Measurements from ENCODE around the gene PROX1.

The PROX1 gene

DNA sequence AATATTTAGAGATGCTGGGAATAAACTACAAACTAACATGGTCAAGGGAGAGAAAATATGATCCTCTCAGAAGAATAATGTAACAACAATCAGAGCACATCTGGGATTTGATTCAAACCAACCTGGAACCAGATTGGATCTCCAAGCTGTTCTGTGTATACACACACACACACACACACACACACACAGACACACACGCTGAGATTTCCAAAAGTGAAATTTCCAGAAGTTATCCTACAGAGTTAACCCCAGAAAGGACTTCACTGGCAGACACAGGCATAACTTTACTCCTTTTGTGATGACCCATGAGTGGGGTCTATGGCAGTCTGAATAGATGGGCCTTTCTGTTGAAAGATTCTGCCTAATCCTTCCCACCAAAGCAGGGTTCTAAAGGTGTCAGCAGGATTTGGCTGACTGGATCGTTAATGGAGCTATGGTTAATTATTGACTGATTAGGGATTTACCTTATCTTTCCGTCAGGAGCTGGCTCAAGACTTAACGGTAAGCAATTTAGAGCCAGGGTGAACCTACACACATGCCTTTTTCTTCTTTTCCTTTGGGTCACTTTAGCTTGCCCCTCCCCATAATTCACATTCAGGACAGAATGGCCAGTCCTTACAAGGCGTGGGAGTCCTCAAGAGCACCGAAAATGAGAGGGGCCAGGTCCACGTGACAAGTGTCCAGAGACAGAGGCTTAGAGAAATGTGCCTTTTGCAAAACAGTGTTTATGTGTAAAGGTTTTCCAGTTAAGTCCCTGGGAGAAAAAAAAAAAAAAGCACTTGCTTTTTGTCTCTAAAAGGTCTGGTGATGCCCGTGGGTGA, 10.9 kb upstream of the PROX1 start:
- Histone ChIP-seq H3K4me3 (ENCODE audit: low read length) (no peak overlapping the region), H3K27ac (ENCODE audit: low read length) (no peak overlapping the region), H3K9me3 (ENCODE audit: insufficient read depth, low read length) (no peaks in the 10 kb centered on the region), H3K4me2 (ENCODE audit: low read length) (no peak overlapping the region), H4K20me1 (ENCODE audit: insufficient read depth, low read length) (no peaks in the 10 kb centered on the region), H3K9ac (ENCODE audit: low read length) (no peak overlapping the region), H3K4me1 (ENCODE audit: low read length) (no peaks in the 10 kb centered on the region), H2AFZ (ENCODE audit: low read depth, low read length) (no peak overlapping the region), H3K79me2 (ENCODE audit: low read length) (no peaks in the 10 kb centered on the region), H3K36me3 (replicated peaks; ENCODE audit: low read depth, low read length) (no peaks in the 10 kb centered on the region), H3K27me3 (ENCODE audit: low read depth, low read length) (no peaks in the 10 kb centered on the region; the same call in 1 of the 2 replicates)
- TF ChIP-seq, protein P1, sequence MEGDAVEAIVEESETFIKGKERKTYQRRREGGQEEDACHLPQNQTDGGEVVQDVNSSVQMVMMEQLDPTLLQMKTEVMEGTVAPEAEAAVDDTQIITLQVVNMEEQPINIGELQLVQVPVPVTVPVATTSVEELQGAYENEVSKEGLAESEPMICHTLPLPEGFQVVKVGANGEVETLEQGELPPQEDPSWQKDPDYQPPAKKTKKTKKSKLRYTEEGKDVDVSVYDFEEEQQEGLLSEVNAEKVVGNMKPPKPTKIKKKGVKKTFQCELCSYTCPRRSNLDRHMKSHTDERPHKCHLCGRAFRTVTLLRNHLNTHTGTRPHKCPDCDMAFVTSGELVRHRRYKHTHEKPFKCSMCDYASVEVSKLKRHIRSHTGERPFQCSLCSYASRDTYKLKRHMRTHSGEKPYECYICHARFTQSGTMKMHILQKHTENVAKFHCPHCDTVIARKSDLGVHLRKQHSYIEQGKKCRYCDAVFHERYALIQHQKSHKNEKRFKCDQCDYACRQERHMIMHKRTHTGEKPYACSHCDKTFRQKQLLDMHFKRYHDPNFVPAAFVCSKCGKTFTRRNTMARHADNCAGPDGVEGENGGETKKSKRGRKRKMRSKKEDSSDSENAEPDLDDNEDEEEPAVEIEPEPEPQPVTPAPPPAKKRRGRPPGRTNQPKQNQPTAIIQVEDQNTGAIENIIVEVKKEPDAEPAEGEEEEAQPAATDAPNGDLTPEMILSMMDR (IDR thresholded peaks at IDR 0.05; ENCODE audit: low read depth, low read length): no peak
- TF ChIP-seq EZH2phosphoT487 (IDR thresholded peaks at IDR 0.05; ENCODE audit: low read depth): no peak

DNA sequence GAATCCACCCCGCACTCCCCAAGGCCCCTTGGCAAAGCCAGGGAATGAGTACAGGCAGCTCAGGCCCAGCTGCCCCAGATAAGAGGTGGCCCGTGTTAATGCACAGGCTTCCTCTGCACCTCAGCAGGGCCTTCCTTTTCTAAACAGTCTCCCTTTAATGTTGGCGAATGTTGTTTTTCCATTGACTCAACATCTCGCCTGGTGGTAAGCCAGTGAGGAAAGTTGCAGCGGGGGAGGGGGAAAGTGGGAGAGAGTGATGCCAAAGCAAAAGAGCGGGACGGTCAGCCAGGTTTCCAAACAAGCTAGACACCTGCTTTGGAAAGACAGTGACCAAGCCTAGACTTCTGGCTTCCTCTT, 10.3 kb upstream of the PROX1 start:
- no peaks in the 10 kb centered on the region for H4K20me1 ChIP-seq (ENCODE audit: insufficient read depth, low read length)
- no peaks in the 10 kb centered on the region for H3K36me3 ChIP-seq (replicated peaks; ENCODE audit: low read depth, low read length)
- H3K27me3 ChIP-seq (ENCODE audit: low read depth, low read length): no peaks in the 10 kb centered on the region; the same call in 1 of the 2 replicates
- no peak overlapping the region for H2AFZ ChIP-seq (ENCODE audit: low read depth, low read length)
- no peak overlapping the region for H3K9ac ChIP-seq (ENCODE audit: low read length)
- TF ChIP-seq, protein P1 (IDR thresholded peaks at IDR 0.05; ENCODE audit: low read depth, low read length): no peak
- no peak for TF ChIP-seq EZH2phosphoT487 (IDR thresholded peaks at IDR 0.05; ENCODE audit: low read depth)
- no peaks in the 10 kb centered on the region for H3K4me1 ChIP-seq (ENCODE audit: low read length)
- no peaks in the 10 kb centered on the region for H3K9me3 ChIP-seq (ENCODE audit: insufficient read depth, low read length)
- no peak overlapping the region for H3K4me3 ChIP-seq (ENCODE audit: low read length)
- H3K27ac ChIP-seq (ENCODE audit: low read length): no peak overlapping the region
- no peaks in the 10 kb centered on the region for H3K79me2 ChIP-seq (ENCODE audit: low read length)
- no peak overlapping the region for H3K4me2 ChIP-seq (ENCODE audit: low read length)

DNA sequence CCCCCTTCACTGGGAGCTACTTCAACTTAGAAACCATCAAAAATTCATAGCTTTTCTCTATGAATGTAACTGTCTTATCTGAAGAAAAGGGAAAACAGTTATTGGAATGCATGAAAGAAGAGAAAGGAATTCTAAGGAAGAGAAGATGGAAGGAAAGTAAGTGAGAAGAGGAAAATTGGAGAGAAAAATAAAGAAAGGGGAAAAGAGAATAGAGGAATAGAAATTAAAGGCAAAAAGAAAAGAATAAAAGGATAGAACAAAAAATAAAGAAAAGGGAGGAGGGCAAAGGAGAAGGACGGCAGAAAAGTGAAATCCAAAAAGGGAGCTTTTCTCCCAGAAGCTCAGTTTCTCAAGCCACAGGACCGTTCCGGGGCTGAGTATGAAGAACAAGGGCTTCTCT, 9.9 kb upstream of the PROX1 start:
- no peak overlapping the region for H3K4me3 ChIP-seq (ENCODE audit: low read length)
- no peak overlapping the region for H3K4me2 ChIP-seq (ENCODE audit: low read length)
- no peak overlapping the region for H3K9ac ChIP-seq (ENCODE audit: low read length)
- no peaks in the 10 kb centered on the region for H4K20me1 ChIP-seq (ENCODE audit: insufficient read depth, low read length)
- no peaks in the 10 kb centered on the region for H3K79me2 ChIP-seq (ENCODE audit: low read length)
- no peak overlapping the region for H3K27ac ChIP-seq (ENCODE audit: low read length)
- H3K4me1 ChIP-seq (ENCODE audit: low read length): no peaks in the 10 kb centered on the region
- no peaks in the 10 kb centered on the region for H3K9me3 ChIP-seq (ENCODE audit: insufficient read depth, low read length)
- H3K36me3 ChIP-seq (replicated peaks; ENCODE audit: low read depth, low read length): no peaks in the 10 kb centered on the region
- H3K27me3 ChIP-seq (ENCODE audit: low read depth, low read length): no peaks in the 10 kb centered on the region; the same call in 1 of the 2 replicates
- TF ChIP-seq EZH2phosphoT487 (IDR thresholded peaks at IDR 0.05; ENCODE audit: low read depth): no peak
- TF ChIP-seq, protein P1 (IDR thresholded peaks at IDR 0.05; ENCODE audit: low read depth, low read length): no peak
- no peak overlapping the region for H2AFZ ChIP-seq (ENCODE audit: low read depth, low read length)

DNA sequence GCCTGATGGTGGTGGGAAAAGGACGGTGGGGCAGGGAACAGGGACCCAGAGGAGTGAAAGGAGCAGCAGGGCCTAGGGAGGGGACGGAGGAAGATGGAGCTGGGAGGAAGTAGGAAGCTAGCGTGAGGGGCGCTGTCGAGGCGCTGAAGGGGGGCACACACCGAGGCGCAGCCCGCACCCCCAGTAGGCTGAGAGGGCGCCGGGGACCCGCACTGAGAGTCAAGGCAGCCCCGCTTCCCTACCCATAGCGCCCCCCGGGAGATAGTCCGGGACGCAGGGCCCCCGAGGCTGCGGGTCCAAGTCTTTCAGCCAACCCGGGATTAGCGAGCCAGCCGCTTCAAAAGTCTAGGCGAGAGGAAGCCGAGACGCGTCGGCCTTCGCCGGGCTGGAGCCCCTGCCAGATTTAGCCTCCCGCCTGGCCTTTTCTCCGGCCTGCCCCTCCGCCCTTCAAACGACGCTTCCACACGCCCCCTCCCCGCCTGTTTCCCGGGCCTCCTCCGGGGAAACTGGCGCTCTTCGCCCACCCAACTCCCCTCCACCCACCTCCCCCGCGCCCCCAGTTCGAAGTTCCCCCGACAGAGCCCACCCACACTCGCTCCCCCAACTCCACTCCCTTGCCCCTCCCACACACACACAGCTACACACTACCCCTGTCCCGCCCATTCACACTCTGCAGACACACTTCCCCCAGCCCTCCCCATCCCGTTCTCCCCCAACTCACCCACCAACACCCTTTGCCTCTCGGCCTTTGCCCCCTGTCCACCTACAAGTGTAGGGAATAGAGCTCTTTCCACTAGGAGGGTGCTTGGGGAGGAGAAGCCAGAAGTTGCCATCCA, 7.8 kb upstream of the PROX1 start:
- TF ChIP-seq EZH2phosphoT487 (IDR thresholded peaks at IDR 0.05; ENCODE audit: low read depth): no peak
- TF ChIP-seq, protein P1 (IDR thresholded peaks at IDR 0.05; ENCODE audit: low read depth, low read length): no peak
- H3K4me1 ChIP-seq (ENCODE audit: low read length): no peaks in the 10 kb centered on the region
- H3K79me2 ChIP-seq (ENCODE audit: low read length): no peaks in the 10 kb centered on the region
- no peaks in the 10 kb centered on the region; the same call in 1 of the 2 replicates for H3K27me3 ChIP-seq (ENCODE audit: low read depth, low read length)
- no peaks in the 10 kb centered on the region for H3K36me3 ChIP-seq (replicated peaks; ENCODE audit: low read depth, low read length)
- no peaks in the 10 kb centered on the region for H4K20me1 ChIP-seq (ENCODE audit: insufficient read depth, low read length)
- no peak overlapping the region for H3K9ac ChIP-seq (ENCODE audit: low read length)
- no peaks in the 10 kb centered on the region for H3K9me3 ChIP-seq (ENCODE audit: insufficient read depth, low read length)
- H3K27ac ChIP-seq (ENCODE audit: low read length): no peak overlapping the region
- no peak overlapping the region for H3K4me3 ChIP-seq (ENCODE audit: low read length)
- H2AFZ ChIP-seq (ENCODE audit: low read depth, low read length): no peak overlapping the region
- H3K4me2 ChIP-seq (ENCODE audit: low read length): no peak overlapping the region
